Measurements from ENCODE around the gene IRF5.
"Not testable (repeated sequence)": the region's sequence is repeated elsewhere in the genome, so short reads cannot be mapped to it uniquely, and the experiment has no call there.

IRF5 gene

GRCh38 chr7:128959296-128959695, 21.6 kb downstream of the IRF5 start:
- DNase-seq (ENCODE audit: low read depth in 2 of 2), result no peak

DNA sequence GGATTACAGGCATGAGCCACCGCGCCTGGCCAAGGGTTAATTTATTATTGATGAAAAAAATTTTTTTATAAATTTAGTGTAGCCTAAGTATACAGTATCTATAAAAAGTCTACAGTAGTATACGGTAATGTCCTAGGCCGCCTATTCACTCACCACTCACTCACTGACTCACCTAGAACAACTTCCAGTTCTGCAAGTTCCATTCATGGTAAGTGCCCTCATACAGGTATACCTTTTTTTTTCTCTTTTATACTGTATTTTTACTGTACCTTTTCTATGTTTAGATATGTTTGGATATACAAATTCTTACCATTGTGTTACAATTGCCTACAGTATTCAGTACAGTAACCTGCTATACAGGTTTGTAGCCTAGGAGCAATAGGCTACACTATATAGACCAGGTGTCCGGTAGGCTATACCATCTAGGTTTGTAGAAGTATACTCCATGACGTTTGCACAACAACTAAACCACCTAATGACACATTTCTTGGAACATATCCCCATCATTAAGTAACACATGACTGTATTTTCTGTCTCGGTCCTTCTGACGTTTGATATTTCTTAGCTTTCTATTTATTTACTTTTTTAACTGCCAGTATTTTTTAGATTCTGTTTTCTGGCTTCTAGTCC, 23.4 kb downstream of the IRF5 start:
- no peak for DNase-seq (ENCODE audit: low read depth in 2 of 2)

GRCh38 chr7:128962899-128963298, 25.2 kb downstream of the IRF5 start:
- no peak for DNase-seq (ENCODE audit: low read depth in 2 of 2)

- DNase-seq (ENCODE audit: low read depth in 2 of 2), result no peak
Observed at GRCh38 chr7:128963327-128963757, 25.6 kb downstream of the IRF5 start.

- no peak for DNase-seq (ENCODE audit: low read depth in 2 of 2)
Observed at GRCh38 chr7:128968624-128969023, 30.9 kb downstream of the IRF5 start.

DNA sequence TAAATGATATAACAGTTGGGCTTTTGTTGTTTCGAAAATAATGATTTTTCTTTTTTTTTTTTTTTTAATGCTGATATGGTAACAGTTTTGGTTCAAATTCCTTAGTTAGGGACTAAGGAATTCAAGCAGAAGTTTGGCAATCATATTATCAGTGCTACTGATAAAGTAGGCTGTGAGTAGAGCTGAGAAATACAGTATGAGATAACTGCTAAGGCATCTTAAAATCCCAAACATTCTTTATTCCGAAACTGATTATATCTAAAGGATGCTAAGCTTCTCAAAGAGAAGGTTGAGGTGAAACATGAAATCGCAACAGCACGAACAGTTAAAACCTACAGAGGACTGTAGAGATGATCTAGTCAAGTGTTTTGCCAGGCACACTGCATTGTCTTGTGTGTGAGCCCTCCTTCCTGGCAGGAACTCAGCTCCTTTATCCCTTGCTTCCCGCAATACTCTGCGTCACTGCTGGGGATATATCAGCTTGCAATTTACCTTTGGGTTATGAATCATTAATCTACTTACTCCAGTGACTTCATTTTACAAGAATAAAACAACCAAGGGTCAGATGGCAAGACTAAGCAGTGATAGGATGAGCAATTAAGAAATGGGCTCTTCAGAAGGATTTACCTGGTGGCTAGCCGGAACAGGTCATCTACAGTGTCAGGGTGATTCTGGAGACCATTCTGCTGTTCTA, 36.7 kb downstream of the IRF5 start:
- no peak for DNase-seq (ENCODE audit: low read depth in 2 of 2)

DNA sequence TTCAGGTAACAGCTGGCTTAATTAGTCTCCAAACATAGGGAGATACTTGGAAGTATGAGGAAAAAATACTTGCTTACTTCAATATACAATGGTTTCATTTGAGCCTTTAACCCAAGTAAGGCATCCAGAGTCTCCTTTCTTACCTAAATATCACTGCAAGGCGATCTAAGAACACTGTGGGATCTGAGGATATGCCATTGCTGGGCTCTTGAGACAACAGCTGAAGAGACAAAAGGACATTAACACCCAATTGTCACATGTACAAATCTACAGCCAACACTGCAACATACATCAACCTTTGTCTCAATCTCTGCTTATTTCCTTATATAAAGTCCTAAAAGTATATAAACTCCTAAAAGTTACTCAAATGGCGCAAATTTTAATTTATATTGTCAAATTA, 44.4 kb downstream of the IRF5 start:
- DNase-seq (ENCODE audit: low read depth in 2 of 2), result no peak

DNA sequence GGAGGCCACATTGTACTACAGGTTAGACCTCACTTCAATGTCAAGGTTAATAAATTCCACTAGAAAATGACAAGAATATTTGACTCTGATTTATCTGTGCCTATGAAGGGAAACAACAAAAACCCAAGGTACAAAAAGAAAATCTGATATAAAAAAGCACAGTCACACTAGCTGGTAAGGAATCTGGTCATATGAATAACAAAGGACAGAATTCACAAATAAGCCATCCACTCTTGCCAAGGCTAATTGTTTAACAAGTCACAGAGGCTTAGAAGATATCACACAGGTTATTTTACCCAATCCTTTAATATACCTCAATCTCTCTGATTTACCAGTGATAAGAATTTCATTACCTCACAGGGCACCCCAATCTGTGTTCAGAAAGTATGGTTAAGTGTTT, 47.9 kb downstream of the IRF5 start:
- DNase-seq (ENCODE audit: low read depth in 2 of 2), result no peak

DNA sequence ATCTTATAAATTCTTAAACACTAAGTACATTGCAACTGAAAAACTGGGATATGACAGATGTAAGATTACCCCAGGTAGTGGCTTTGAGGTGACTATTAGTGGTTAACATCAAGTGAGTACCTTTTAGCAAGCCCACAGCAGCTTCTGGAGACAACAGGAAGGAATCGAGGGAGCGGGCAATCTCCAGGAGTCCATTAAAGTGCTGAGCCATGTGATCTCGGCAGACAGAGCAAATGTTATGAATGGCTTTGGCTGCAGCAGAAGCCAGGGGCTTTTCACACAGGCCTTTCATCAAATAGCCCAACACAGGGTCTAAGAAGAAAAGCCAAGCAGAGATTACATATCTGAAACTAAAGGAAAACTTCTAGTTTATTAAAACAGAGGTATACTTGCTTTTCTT, 48.9 kb downstream of the IRF5 start:
- DNase-seq (ENCODE audit: low read depth in 2 of 2), result no peak

GRCh38 chr7:128988372-128988771, 50.6 kb downstream of the IRF5 start:
- no peak for DNase-seq (ENCODE audit: low read depth in 2 of 2)

GRCh38 chr7:128989961-128990360, 52.2 kb downstream of the IRF5 start:
- DNase-seq (ENCODE audit: low read depth in 2 of 2), result no peak

- no peak for DNase-seq (ENCODE audit: low read depth in 2 of 2)
Observed at GRCh38 chr7:128993419-128993818, 55.7 kb downstream of the IRF5 start.

GRCh38 chr7:128994560-128994959, 56.8 kb downstream of the IRF5 start:
- not testable (repeated sequence) for DNase-seq (ENCODE audit: low read depth in 2 of 2)

DNA sequence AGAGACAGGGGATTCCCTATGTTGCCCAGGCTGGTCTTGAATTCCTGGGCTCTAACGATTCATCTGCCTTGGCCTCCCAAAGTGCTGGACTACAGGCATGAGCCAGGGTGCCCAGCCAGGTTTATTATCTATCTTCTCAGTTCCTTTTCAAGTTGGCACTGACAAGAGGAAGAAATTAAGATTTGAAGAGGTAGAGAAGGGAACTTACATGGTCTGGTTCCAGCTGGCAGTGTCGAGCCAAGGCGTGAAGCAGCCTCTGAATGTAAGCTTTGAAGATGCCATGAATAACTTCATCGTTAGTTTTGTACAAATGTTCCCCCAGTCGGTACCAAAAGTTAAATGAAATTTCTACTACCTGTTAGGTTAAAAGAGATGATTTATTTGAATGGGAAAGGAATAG, 59.5 kb downstream of the IRF5 start:
- no peak for DNase-seq (ENCODE audit: low read depth in 2 of 2)

Measured in activated CD8-positive, alpha-beta memory T cell treated with anti-CD3 and anti-CD28 coated beads for 4 hours (primary cell).